GM04504 (cell line): Measurements from ENCODE around the gene TSSC4.

Experiments used
- DNase-seq: peaks from one replicate; pipeline ENCODE4 v3.0.0-alpha.2; 2012; ENCODE audit warnings: low read depth

Gene TSSC4

GRCh38 chr11:2449548-2450320 is 49.2 kb downstream of the TSSC4 start:
- no peak for DNase-seq

- DNase-seq: no peak
Measured at GRCh38 chr11:2450321-2451041, 49.9 kb downstream of the TSSC4 start.

- DNase-seq: no peak
Measured at GRCh38 chr11:2451336-2451735, 50.8 kb downstream of the TSSC4 start.

- DNase-seq: no peak
Measured at GRCh38 chr11:2451916-2452315, 51.4 kb downstream of the TSSC4 start.

- DNase-seq: no peak
Measured at GRCh38 chr11:2452321-2453012, 51.9 kb downstream of the TSSC4 start.

- DNase-seq: no peak
Measured at GRCh38 chr11:2453436-2453835, 52.9 kb downstream of the TSSC4 start.
